ENCODE data around the gene GJB1. TPM values are rescaled to one million over a fixed set of nuclear protein-coding genes. Genes with fewer than 3 reads are reported as not detected.

GJB1 gene
- total and polyA plus RNA-seq, 2 of the 4 experiments (the other 2 are of a cell fraction): not detected

GRCh38 chrX:71212536-71212935, 10.5 kb upstream of the GJB1 start:
- DNase-seq: no peak
- ATAC-seq (ENCODE audit: low read depth): no peak
- intact Hi-C loops (cut with micrococcal nuclease): no loop called here
- in situ Hi-C loops (cut with MboI; ENCODE audit: low sequenced_read_pairs): no loop called here
- no peak overlapping the region for H2BK15ac ChIP-seq (ENCODE audit: low read depth, low read length)
- no peak overlapping the region for H3K18ac ChIP-seq (ENCODE audit: low read depth, low read length)
- ChIA-PET CTCF (no interaction called here), POLR2A (ENCODE audit: unreplicated experiment) (no interaction called here)
- H3K27me3 ChIP-seq (ENCODE audit: control insufficient read depth, insufficient read depth, low read length): peaks cover 21% of the 10 kb centered on the region
- H2BK5ac ChIP-seq (ENCODE audit: low read depth, low read length, poor library complexity, severe bottlenecking): no peak overlapping the region
- H2BK120ac ChIP-seq (ENCODE audit: low read depth, low read length): no peak overlapping the region
- no peak overlapping the region for H2AK5ac ChIP-seq (ENCODE audit: low read depth, low read length)
- no TSS peak for BruUV-seq (replicated peaks)
- no peaks in the 10 kb centered on the region for H3K9me3 ChIP-seq (ENCODE audit: control insufficient read depth, insufficient read depth, low read length)
- H4K91ac ChIP-seq (ENCODE audit: insufficient read depth, low read depth, low read length): no peak overlapping the region
- no peak overlapping the region for H4K8ac ChIP-seq (ENCODE audit: low read depth in 2 of 2, low read length in 2 of 2)
- H3K9ac ChIP-seq (ENCODE audit: low read depth, low read length): no peak overlapping the region
- no peaks in the 10 kb centered on the region for H3K79me1 ChIP-seq (ENCODE audit: low read depth in 1 of 2, low read length in 2 of 2)
- no peak overlapping the region for H3K23ac ChIP-seq (ENCODE audit: low read depth, low read length)
- H3K4me1 ChIP-seq (ENCODE audit: control insufficient read depth, insufficient read depth, low read length): no peaks in the 10 kb centered on the region
- no peak overlapping the region for H3K14ac ChIP-seq (replicated peaks; ENCODE audit: low read depth, low read length)
- dilution Hi-C loops (cut with HindIII; ENCODE audit: low sequenced_read_pairs, unreplicated experiment): no loop called here
- H3K56ac ChIP-seq (ENCODE audit: extremely low read depth, insufficient read depth, low read length): no peak overlapping the region
- no peaks in the 10 kb centered on the region for H4K20me1 ChIP-seq (ENCODE audit: insufficient read depth, low read length)
- 50% methylated on average over 2 of the region's 5 CpGs; no CpG with 5 or more reads in 1 of the 2 experiments for WGBS, 2 experiments (ENCODE audit: extremely low coverage in 2 of 2, insufficient read length in 1 of 2)
- H3K4ac ChIP-seq (ENCODE audit: low read depth, low read length): no peak overlapping the region
- H2AFZ ChIP-seq (replicated peaks; ENCODE audit: low read length, poor library complexity): no peak overlapping the region
- no peak overlapping the region for H4K5ac ChIP-seq (ENCODE audit: low read depth, low read length)
- no peak overlapping the region for H3K27ac ChIP-seq (ENCODE audit: insufficient read depth, low read length)
- H3K36me3 ChIP-seq (ENCODE audit: control insufficient read depth, insufficient read depth, low read length): no peaks in the 10 kb centered on the region
- H2BK20ac ChIP-seq (ENCODE audit: low read depth, low read length): no peak overlapping the region
- no peaks in the 10 kb centered on the region for H3K9me1 ChIP-seq (ENCODE audit: insufficient read depth, low read length)
- H2AK9ac ChIP-seq (replicated peaks; ENCODE audit: low read depth, low read length, poor library complexity): no peak overlapping the region
- H3K4me3 ChIP-seq (ENCODE audit: insufficient read depth, low read depth, low read length): no peak overlapping the region
- TF ChIP-seq SMC3 (IDR thresholded peaks at IDR 0.05; ENCODE audit: low read depth, low read length): no peak
- no peak for TF ChIP-seq BHLHE40 (IDR thresholded peaks at IDR 0.05; ENCODE audit: low read depth, low read length)
- no peak for TF ChIP-seq CHD1 (IDR thresholded peaks at IDR 0.05; ENCODE audit: low read depth, low read length)
- TF ChIP-seq RCOR1 (IDR thresholded peaks at IDR 0.05; ENCODE audit: insufficient replicate concordance, low read length): no peak
- TF ChIP-seq ELK1 (IDR thresholded peaks at IDR 0.05; ENCODE audit: borderline replicate concordance, low read depth, low read length): no peak
- TF ChIP-seq, protein P1, sequence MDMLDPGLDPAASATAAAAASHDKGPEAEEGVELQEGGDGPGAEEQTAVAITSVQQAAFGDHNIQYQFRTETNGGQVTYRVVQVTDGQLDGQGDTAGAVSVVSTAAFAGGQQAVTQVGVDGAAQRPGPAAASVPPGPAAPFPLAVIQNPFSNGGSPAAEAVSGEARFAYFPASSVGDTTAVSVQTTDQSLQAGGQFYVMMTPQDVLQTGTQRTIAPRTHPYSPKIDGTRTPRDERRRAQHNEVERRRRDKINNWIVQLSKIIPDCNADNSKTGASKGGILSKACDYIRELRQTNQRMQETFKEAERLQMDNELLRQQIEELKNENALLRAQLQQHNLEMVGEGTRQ (IDR thresholded peaks at IDR 0.05; ENCODE audit: low read depth, low read length): no peak
- TF ChIP-seq POLR2A (IDR thresholded peaks at IDR 0.05; ENCODE audit: low read depth, low read length): no peak
- no peak for TF ChIP-seq MAFK (IDR thresholded peaks at IDR 0.05; ENCODE audit: low read depth, low read length)
- no peak for TF ChIP-seq CEBPB (IDR thresholded peaks at IDR 0.05; ENCODE audit: low read depth, low read length)
- TF ChIP-seq, protein P2, sequence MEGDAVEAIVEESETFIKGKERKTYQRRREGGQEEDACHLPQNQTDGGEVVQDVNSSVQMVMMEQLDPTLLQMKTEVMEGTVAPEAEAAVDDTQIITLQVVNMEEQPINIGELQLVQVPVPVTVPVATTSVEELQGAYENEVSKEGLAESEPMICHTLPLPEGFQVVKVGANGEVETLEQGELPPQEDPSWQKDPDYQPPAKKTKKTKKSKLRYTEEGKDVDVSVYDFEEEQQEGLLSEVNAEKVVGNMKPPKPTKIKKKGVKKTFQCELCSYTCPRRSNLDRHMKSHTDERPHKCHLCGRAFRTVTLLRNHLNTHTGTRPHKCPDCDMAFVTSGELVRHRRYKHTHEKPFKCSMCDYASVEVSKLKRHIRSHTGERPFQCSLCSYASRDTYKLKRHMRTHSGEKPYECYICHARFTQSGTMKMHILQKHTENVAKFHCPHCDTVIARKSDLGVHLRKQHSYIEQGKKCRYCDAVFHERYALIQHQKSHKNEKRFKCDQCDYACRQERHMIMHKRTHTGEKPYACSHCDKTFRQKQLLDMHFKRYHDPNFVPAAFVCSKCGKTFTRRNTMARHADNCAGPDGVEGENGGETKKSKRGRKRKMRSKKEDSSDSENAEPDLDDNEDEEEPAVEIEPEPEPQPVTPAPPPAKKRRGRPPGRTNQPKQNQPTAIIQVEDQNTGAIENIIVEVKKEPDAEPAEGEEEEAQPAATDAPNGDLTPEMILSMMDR (conservative IDR thresholded peaks at IDR 0.05; ENCODE audit: low read depth, low read length): no peak
- H3K4me2 ChIP-seq (ENCODE audit: low read depth, low read length): no peak overlapping the region

Measured in IMR-90 (cell line).